HepG2 (cell line): ENCODE data around the gene GSC2. TPM values are rescaled to one million over a fixed set of nuclear protein-coding genes. Genes with fewer than 3 reads are reported as not detected.

Experiments used
- CBX2 ChIP-seq, 2 experiments: fragments of 200-600 bp in 1 of 2; sonication (generic); formaldehyde crosslinking in 1 of 2; IDR thresholded peaks; 2 replicates each; pipeline versions ENCODE4 v1.7.0 to v1.8.1; 2018 to 2022; ENCODE audit warnings: low read depth in 2 of 2, low read length in 1 of 2, mild to moderate bottlenecking in 1 of 2, missing genetic modification reagents in 1 of 2
- CHCHD3 ChIP-seq: sonication (generic); formaldehyde crosslinking; IDR thresholded peaks from 2 replicates; pipeline ENCODE4 v1.8.0; 2022; ENCODE audit warnings: mild to moderate bottlenecking, missing genetic modification reagents, moderate library complexity
- DPF2 ChIP-seq: sonication (generic); formaldehyde crosslinking; IDR thresholded peaks from 2 replicates; pipeline ENCODE4 v1.4.0; 2020; ENCODE audit warnings: mild to moderate bottlenecking, low read depth, missing genetic modification reagents, borderline replicate concordance
- EP300 ChIP-seq, 3 experiments: sonication (generic) in 1 of 3; formaldehyde crosslinking in 1 of 3; IDR thresholded peaks; 2 replicates each; pipeline versions ENCODE4 v1.5.1 to v1.6.1; 2011 to 2020; ENCODE audit warnings: low read depth in 2 of 3, low read length in 2 of 3, borderline replicate concordance in 1 of 3, improper control_type of control experiment in 1 of 3, mild to moderate bottlenecking in 1 of 3, missing genetic modification reagents in 1 of 3, moderate library complexity in 1 of 3
- ETS1 ChIP-seq: sonication (generic); formaldehyde crosslinking; IDR thresholded peaks from 2 replicates; pipeline ENCODE4 v1.4.0; 2020; ENCODE audit warnings: missing genetic modification reagents
- FOSL1 ChIP-seq: sonication (generic); formaldehyde crosslinking; IDR thresholded peaks from 2 replicates; pipeline ENCODE4 v1.9.0; 2021; ENCODE audit warnings: missing genetic modification reagents, borderline replicate concordance
- FOXJ3 ChIP-seq: sonication (generic); formaldehyde crosslinking; IDR thresholded peaks from 2 replicates; pipeline ENCODE4 v1.4.0; 2020; ENCODE audit warnings: missing genetic modification reagents, mild to moderate bottlenecking, borderline replicate concordance
- NR3C1 ChIP-seq: sonication (generic); formaldehyde crosslinking; IDR thresholded peaks from 2 replicates; pipeline ENCODE4 v1.4.0; 2020; ENCODE audit warnings: missing genetic modification reagents
- PHF5A ChIP-seq: IDR thresholded peaks from one replicate; pipeline ENCODE4 v1.6.1; 2018; ENCODE audit warnings: low read depth, missing genetic modification reagents; ENCODE audit not compliant: unreplicated experiment
- PRMT3 ChIP-seq: sonication (generic); formaldehyde crosslinking; IDR thresholded peaks from 2 replicates; pipeline ENCODE4 v1.8.1; 2022; ENCODE audit warnings: low read depth, mild to moderate bottlenecking, moderate library complexity, missing genetic modification reagents, borderline replicate concordance
- SNAI1 ChIP-seq: sonication (generic); formaldehyde crosslinking; IDR thresholded peaks from 2 replicates; pipeline ENCODE4 v1.5.0; 2020; ENCODE audit warnings: mild to moderate bottlenecking, missing genetic modification reagents, borderline replicate concordance
- SNRNP70 ChIP-seq: fragments of 200-400 bp; formaldehyde crosslinking; IDR thresholded peaks from 2 replicates; pipeline ENCODE4 v1.6.1; 2017; ENCODE audit warnings: mild to moderate bottlenecking, low read depth, low read length, moderate library complexity
- SP1 ChIP-seq, 2 experiments: fragments of 450-650 bp in 1 of 2; sonication (generic) in 1 of 2; formaldehyde crosslinking in 1 of 2; IDR thresholded peaks; 2 replicates each; pipeline versions ENCODE4 v1.4.0 to v1.6.1; 2016 to 2020; ENCODE audit warnings: missing genetic modification reagents in 1 of 2
- ZNF512B ChIP-seq: sonication (generic); formaldehyde crosslinking; IDR thresholded peaks from 2 replicates; pipeline ENCODE4 v1.5.1; 2020; ENCODE audit warnings: missing genetic modification reagents, mild to moderate bottlenecking, borderline replicate concordance
- ZNF530 ChIP-seq: sonication (generic); formaldehyde crosslinking; IDR thresholded peaks from 2 replicates; pipeline ENCODE4 v1.5.0; 2020; ENCODE audit warnings: low read depth, mild to moderate bottlenecking, missing genetic modification reagents
- ZNF589 ChIP-seq: sonication (generic); formaldehyde crosslinking; conservative IDR thresholded peaks from 2 replicates; pipeline ENCODE4 v1.8.0; 2022; ENCODE audit warnings: mild to moderate bottlenecking, moderate library complexity, missing genetic modification reagents
- ZNF792 ChIP-seq: IDR thresholded peaks from 2 replicates; pipeline ENCODE4 v1.6.1; 2016
- ZNF816 ChIP-seq: sonication (generic); formaldehyde crosslinking; IDR thresholded peaks from 2 replicates; pipeline ENCODE4 v1.8.0; 2022; ENCODE audit warnings: missing genetic modification reagents, mild to moderate bottlenecking, borderline replicate concordance
- ZZZ3 ChIP-seq: sonication (generic); formaldehyde crosslinking; IDR thresholded peaks from 2 replicates; pipeline ENCODE4 v1.4.0; 2020; ENCODE audit warnings: missing genetic modification reagents, mild to moderate bottlenecking, borderline replicate concordance
- polyA plus RNA-seq, 8 experiments: library from polyadenylated mRNA; depleted of rRNA in 3 of 8; stranded (reverse) in 7 of 8; unstranded in 1 of 8; fragments of >200 nt; fragmentation: Illumina TruSeq in 4 of 8; extraction: Trizol in 4 of 8; gene quantifications; 2 replicates each; pipeline versions ENCODE4 v1.2.1 to v1.2.3, GENCODE V29; 2011 to 2016; ENCODE audit warnings: low read depth in 4 of 8, missing spikeins in 1 of 8, mixed read lengths in 1 of 8; ENCODE audit not compliant: insufficient read depth in 1 of 8
- total RNA-seq, 5 experiments: library from RNA; depleted of rRNA; stranded (reverse); fragments of >200 nt; fragmentation: Illumina TruSeq; extraction: Trizol; gene quantifications; 2 replicates each; pipeline ENCODE4 v1.2.3, GENCODE V29; 2016; ENCODE audit warnings: low read depth in 1 of 5
- TF ChIP-seq, protein P1 (sequence below): sonication (generic); formaldehyde crosslinking; IDR thresholded peaks from 2 replicates; pipeline ENCODE4 v1.4.0; 2020; ENCODE audit warnings: missing genetic modification reagents

The GSC2 gene
- total and polyA plus RNA-seq, 2 of the 13 experiments (the other 11 are each of a cell fraction or from before 2014, with no cell fraction given) = not detected

- TF ChIP-seq ZNF589 (CRISPR knock-in tag) = no peak
- TF ChIP-seq, protein P1, sequence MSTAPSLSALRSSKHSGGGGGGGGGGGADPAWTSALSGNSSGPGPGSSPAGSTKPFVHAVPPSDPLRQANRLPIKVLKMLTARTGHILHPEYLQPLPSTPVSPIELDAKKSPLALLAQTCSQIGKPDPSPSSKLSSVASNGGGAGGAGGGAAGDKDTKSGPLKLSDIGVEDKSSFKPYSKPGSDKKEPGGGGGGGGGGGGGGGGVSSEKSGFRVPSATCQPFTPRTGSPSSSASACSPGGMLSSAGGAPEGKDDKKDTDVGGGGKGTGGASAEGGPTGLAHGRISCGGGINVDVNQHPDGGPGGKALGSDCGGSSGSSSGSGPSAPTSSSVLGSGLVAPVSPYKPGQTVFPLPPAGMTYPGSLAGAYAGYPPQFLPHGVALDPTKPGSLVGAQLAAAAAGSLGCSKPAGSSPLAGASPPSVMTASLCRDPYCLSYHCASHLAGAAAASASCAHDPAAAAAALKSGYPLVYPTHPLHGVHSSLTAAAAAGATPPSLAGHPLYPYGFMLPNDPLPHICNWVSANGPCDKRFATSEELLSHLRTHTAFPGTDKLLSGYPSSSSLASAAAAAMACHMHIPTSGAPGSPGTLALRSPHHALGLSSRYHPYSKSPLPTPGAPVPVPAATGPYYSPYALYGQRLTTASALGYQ (CRISPR knock-in tag) = no peak
- no peak for TF ChIP-seq ETS1 (CRISPR knock-in tag)
- no peak for TF ChIP-seq ZZZ3 (CRISPR knock-in tag)
- no peak for TF ChIP-seq ZNF512B
- no peak for TF ChIP-seq DPF2 (CRISPR knock-in tag)
- TF ChIP-seq EP300 (IDR thresholded peaks at IDR 0.05; ENCODE audit: low read depth in 2 of 2, low read length in 2 of 2) = no peak
- TF ChIP-seq EP300 (CRISPR knock-in tag; IDR thresholded peaks at IDR 0.05; ENCODE audit: borderline replicate concordance) = no peak
- TF ChIP-seq NR3C1 (CRISPR knock-in tag) = no peak
- TF ChIP-seq ZNF792 (CRISPR knock-in tag) = no peak
- TF ChIP-seq CBX2 (IDR thresholded peaks at IDR 0.05; ENCODE audit: low read depth, low read length) = no peak
- TF ChIP-seq CBX2 (CRISPR knock-in tag; IDR thresholded peaks at IDR 0.05; ENCODE audit: low read depth) = no peak
- TF ChIP-seq PRMT3 (CRISPR knock-in tag) = no peak
- TF ChIP-seq SNRNP70 = no peak
- no peak for TF ChIP-seq SNAI1 (CRISPR knock-in tag)
- no peak for TF ChIP-seq SP1 (IDR thresholded peaks at IDR 0.05)
- TF ChIP-seq SP1 (CRISPR knock-in tag; IDR thresholded peaks at IDR 0.05) = no peak
- TF ChIP-seq FOSL1 (CRISPR knock-in tag) = no peak
- no peak for TF ChIP-seq ZNF530 (CRISPR knock-in tag)
- no peak for TF ChIP-seq CHCHD3 (CRISPR knock-in tag)
- no peak for TF ChIP-seq PHF5A (CRISPR knock-in tag)
- TF ChIP-seq ZNF816 = no peak
- no peak for TF ChIP-seq FOXJ3 (CRISPR knock-in tag)
Observed at GRCh38 chr22:19174106-19175025, 24.3 kb upstream of the GSC2 start (continued).
